Measurements from ENCODE around the gene MACROD2.

- TF ChIP-seq CTCF (IDR thresholded peaks at IDR 0.05; ENCODE audit: low read depth, low read length, missing input control) (no peak), EGR1 (IDR thresholded peaks at IDR 0.05; ENCODE audit: low read depth in 2 of 2) (no peak), SP1 (IDR thresholded peaks at IDR 0.05) (no peak), REST (IDR thresholded peaks at IDR 0.05) (no peak), MAX (IDR thresholded peaks at IDR 0.05) (no peak)
Measured at GRCh38 chr20:15812696-15813095, 1817.4 kb downstream of the MACROD2 start.

Data from liver (tissue), 3 donors.